GM12873 (cell line): Measurements from ENCODE around the gene CYP27B1.

Experiments used
- TF ChIP-seq, protein P1 (sequence below): IDR thresholded peaks from 2 replicates; pipeline ENCODE4 v1.5.1; 2012; ENCODE audit warnings: low read depth, mild to moderate bottlenecking, moderate library complexity, low read length, control low read depth; ENCODE audit not compliant: insufficient read depth; ENCODE audit errors: missing control alignments

CYP27B1 gene

DNA sequence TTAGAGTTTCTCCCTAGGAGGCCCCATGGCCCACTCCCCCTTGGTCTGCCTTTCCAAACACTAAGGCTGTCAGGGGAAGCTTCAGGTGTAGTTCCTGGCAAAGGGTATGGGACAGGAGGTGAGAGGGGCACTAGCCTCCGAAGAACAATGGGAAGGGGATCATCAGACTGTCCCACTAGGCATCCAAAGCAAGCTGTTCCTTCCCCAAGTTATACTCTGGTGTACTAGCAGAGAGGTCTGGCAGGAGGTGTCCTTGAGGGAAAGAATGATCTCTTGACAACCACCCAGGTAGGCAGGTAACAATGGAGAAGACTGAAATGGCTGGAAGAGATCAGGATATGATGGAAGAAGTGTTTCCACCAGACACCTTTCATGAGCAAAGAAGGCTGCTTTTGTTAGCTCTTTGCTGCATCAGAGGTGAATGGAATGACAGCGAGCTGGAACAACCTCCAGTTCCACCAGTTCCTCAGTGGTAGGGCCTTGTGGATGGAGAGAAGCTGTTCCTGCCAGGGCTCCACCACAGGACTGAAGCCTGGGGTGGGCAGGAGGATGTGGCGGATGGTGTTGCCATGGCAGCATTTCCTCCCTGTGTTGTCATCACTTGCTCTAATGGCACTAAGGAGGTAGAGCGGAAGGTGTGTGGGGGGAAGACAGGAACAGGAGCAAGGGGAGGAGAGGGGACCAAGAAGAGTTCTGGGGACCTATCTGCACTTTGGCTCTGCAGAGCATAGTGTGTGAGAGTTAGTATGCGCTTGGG is 26.0 kb downstream of the CYP27B1 start:
- TF ChIP-seq, protein P1, sequence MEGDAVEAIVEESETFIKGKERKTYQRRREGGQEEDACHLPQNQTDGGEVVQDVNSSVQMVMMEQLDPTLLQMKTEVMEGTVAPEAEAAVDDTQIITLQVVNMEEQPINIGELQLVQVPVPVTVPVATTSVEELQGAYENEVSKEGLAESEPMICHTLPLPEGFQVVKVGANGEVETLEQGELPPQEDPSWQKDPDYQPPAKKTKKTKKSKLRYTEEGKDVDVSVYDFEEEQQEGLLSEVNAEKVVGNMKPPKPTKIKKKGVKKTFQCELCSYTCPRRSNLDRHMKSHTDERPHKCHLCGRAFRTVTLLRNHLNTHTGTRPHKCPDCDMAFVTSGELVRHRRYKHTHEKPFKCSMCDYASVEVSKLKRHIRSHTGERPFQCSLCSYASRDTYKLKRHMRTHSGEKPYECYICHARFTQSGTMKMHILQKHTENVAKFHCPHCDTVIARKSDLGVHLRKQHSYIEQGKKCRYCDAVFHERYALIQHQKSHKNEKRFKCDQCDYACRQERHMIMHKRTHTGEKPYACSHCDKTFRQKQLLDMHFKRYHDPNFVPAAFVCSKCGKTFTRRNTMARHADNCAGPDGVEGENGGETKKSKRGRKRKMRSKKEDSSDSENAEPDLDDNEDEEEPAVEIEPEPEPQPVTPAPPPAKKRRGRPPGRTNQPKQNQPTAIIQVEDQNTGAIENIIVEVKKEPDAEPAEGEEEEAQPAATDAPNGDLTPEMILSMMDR: no peak

DNA sequence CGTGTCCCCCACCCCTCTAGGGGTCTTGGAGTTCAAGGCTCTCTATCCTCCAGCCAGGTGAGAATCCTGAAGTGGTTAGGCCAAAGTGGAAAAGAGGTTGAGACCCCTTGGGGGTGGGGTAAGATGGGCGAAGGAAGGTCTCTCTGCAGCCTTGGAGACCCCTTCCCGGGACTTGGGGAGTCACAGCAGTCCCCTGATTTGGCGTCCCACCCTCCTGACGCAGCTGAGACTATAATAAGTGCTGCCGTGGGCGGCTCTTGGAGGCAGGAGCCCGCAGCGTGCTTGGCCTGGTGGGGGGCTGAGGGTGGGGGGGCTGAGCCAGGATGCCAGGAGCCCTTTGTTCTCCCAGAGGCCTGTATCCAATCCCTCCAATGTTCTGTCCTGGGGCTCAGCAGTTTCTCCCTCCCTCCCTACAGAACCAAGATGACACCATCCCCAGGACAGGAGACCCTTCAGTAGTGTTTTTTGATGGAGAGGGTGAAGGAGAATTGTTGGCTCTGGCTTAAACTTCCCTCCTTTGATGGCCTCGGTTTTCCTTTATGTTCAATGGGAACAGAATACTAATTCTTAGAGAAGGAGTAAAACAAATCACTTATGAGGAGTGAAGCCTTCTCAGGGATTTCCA is 26.9 kb downstream of the CYP27B1 start:
- TF ChIP-seq, protein P1: no peak

DNA sequence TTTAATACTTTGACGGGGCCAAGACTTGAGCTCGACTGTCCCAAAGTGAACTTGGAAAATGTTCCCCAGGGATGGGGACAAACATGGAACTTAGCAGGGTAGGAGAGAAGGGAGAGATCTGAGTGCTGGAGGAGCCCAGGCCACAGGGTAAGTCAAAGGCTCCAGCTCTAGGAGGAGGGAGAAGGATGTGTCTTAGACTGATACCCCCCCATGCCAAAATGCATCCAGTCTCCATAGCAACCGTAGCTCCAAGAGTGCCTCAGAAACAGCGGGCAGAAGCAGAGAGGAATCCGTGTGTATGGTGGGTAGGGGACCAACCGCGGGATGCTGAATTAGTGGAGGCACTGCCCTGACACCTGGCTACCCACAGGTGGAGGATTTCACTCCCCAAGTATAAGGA is 27.5 kb downstream of the CYP27B1 start:
- TF ChIP-seq, protein P1: no peak

DNA sequence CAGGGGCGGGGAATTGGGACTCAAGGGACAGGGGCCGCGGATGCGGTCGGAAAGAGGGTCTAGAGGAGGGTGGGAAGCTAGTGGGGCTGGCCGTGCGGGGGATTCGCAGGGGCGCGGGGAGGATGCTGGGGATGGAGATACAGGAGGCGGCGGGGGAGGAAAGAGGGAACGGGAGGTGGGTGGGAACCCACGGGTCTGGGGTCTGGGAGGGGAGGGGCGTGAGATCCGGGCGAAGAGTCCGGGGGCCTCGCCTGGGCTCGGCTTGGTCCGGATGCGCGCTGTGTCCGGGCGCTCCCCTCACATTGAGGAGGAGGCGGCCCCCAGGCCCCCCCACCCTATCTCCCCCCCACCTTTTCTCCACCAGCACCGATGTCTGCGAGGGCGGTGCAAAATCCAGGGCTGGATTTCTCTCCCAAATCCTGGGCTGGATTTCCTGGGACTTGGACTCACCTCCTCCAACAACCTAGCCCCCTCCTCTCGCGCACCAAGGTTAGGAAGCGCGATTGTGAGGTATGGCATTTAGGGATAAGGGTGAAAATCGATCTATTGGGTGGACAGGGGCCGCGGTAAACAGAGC is 28.1 kb downstream of the CYP27B1 start, which contains the start of gene AGAP2:
Gene AGAP2 (minus strand): TSS at position 82 of the 577 bp plus-strand sequence. CDS start 496 bp downstream, outside the sequence.
- TF ChIP-seq, protein P1: no peak

DNA sequence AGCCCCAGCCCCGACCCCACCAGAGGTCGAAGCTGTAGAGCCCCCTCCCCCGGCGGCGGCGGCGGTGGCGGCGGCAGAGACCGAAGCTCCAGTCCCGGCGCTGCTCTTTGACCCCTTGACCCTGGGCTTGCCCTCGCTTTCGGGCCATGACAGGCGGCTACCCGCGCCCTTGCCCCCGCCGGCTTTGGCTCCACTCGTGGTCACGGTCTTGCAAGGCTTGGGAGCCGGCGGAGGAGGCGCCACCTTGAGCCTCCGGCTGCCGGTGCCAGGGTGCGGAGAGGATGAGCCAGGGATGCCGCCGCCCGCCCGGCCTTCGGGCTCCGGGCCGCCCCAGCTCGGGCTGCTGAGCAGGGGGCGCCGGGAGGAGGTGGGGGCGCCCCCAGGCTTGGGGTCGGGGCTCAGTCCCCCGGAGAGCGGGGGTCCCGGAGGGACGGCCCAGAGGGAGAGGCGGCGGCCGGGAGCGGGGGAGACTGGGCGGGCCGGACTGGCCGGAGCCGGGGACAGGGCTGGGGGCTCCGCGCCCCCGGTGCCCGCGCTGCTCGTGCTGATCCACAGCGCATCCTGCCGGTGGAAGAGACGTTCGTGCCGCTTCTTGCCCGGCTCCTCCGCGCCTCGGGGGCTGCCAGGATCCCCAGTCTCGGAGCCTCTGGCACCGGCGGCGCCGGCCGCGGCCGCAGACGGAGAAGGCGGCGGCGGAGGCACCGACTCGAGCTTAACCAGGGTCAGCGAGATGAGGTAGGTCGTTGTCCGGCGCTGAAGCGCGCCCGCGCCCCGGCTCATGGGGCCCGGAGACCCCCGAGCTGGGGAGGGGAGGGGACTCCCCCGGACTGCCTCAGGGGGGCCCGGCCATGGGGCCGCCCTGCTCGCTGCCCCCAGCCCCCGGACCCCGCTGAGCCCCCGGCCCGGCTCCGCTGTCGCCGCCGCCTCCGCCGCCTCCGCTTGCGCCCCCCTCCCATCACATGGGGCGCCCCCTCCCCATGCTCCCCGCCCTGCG is 29.1 kb downstream of the CYP27B1 start:
- TF ChIP-seq, protein P1: no peak

GRCh38 chr12:57736741-57737466 is 30.0 kb downstream of the CYP27B1 start:
- TF ChIP-seq, protein P1: no peak
